ENCODE data around the gene BAIAP2. TPM values are rescaled to one million over a fixed set of nuclear protein-coding genes. Genes with fewer than 3 reads are reported as not detected.

The BAIAP2 gene
- total and polyA plus RNA-seq, 2 of the 13 experiments (the other 11 are each of a cell fraction or from before 2014, with no cell fraction given) = 22.5 to 24.0 TPM

DNA sequence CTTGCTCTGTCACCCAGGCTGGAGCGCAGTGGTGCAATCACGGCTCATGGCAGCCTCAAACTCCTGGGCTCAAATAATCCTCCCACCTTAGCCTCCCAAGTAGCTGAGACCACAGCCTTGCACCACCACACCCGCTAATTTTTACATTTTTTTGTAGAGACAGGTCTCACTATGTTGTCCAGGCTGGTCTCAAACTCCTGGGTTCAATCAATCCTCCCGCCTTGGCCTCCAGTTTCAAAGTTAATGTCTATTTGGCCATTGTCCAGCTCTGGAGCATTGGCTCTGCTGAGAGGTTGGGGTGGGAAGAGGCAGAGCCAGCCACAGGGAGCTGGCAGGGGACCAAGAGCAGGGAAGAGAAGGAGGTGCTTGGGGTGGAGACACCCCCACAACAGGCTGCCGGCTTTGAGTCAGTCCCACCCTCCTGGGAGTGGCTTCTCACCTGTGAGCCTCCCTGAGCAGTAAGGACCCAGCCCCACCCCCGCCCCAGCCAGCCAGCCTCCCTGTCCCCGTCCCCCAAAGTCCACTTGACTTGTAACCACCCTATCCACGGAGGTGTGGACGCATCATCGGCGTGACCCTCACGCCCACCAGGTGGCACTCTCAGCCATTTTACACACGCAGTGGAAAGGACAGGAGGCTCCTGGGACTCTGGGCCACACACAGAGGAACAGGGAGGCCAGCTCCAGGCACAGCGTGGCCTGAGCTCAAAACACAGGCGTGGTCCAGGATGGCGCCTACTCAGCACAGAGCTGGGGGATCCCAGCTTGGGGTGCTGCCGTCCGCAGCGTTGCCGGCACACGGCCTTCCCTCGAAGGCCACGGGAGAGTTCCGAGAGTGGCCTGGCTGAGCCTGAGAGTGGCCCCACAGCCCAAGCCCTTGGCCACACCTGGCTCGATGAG lies 107.6 kb downstream of the BAIAP2 start (continued):
- TF ChIP-seq, protein P1, sequence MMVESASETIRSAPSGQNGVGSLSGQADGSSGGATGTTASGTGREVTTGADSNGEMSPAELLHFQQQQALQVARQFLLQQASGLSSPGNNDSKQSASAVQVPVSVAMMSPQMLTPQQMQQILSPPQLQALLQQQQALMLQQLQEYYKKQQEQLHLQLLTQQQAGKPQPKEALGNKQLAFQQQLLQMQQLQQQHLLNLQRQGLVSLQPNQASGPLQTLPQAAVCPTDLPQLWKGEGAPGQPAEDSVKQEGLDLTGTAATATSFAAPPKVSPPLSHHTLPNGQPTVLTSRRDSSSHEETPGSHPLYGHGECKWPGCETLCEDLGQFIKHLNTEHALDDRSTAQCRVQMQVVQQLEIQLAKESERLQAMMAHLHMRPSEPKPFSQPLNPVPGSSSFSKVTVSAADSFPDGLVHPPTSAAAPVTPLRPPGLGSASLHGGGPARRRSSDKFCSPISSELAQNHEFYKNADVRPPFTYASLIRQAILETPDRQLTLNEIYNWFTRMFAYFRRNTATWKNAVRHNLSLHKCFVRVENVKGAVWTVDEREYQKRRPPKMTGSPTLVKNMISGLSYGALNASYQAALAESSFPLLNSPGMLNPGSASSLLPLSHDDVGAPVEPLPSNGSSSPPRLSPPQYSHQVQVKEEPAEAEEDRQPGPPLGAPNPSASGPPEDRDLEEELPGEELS (CRISPR knock-in tag; IDR thresholded peaks at IDR 0.05) = 0 out of 2 replicates have a peak, but pooled peaks have one; percentile 20
- no peak for TF ChIP-seq PTBP1 (IDR thresholded peaks at IDR 0.05; ENCODE audit: low read depth, low read length, poor library complexity, severe bottlenecking)
- TF ChIP-seq, protein P2, sequence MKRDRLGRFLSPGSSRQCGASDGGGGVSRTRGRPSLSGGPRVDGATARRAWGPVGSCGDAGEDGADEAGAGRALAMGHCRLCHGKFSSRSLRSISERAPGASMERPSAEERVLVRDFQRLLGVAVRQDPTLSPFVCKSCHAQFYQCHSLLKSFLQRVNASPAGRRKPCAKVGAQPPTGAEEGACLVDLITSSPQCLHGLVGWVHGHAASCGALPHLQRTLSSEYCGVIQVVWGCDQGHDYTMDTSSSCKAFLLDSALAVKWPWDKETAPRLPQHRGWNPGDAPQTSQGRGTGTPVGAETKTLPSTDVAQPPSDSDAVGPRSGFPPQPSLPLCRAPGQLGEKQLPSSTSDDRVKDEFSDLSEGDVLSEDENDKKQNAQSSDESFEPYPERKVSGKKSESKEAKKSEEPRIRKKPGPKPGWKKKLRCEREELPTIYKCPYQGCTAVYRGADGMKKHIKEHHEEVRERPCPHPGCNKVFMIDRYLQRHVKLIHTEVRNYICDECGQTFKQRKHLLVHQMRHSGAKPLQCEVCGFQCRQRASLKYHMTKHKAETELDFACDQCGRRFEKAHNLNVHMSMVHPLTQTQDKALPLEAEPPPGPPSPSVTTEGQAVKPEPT (CRISPR knock-in tag; IDR thresholded peaks at IDR 0.05; ENCODE audit: low read depth) = peak; percentile 39; the same call in 1 of the 2 replicates
- TF ChIP-seq TSC22D2 (CRISPR knock-in tag; IDR thresholded peaks at IDR 0.05; ENCODE audit: borderline replicate concordance) = 0 out of 2 replicates have a peak, but pooled peaks have one; percentile 61
- no peak for TF ChIP-seq ZMAT3 (CRISPR knock-in tag; conservative IDR thresholded peaks at IDR 0.05)
- TF ChIP-seq RXRA (CRISPR knock-in tag; IDR thresholded peaks at IDR 0.05) = peak; percentile 47; the same call in 1 of the 2 replicates
- no peak for TF ChIP-seq ZNF552 (CRISPR knock-in tag; IDR thresholded peaks at IDR 0.05; ENCODE audit: borderline replicate concordance)
- no peak for TF ChIP-seq HCFC1 (IDR thresholded peaks at IDR 0.05; ENCODE audit: low read depth, low read length)
- peak; percentile 68 for TF ChIP-seq ZFY (CRISPR knock-in tag; IDR thresholded peaks at IDR 0.05)
- TF ChIP-seq KLF6 (CRISPR knock-in tag; IDR thresholded peaks at IDR 0.05) = no peak
- TF ChIP-seq, protein P3, sequence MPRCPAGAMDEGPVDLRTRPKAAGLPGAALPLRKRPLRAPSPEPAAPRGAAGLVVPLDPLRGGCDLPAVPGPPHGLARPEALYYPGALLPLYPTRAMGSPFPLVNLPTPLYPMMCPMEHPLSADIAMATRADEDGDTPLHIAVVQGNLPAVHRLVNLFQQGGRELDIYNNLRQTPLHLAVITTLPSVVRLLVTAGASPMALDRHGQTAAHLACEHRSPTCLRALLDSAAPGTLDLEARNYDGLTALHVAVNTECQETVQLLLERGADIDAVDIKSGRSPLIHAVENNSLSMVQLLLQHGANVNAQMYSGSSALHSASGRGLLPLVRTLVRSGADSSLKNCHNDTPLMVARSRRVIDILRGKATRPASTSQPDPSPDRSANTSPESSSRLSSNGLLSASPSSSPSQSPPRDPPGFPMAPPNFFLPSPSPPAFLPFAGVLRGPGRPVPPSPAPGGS (CRISPR knock-in tag; IDR thresholded peaks at IDR 0.05) = 0 out of 2 replicates have a peak, but pooled peaks have one; percentile 40
- no peak for TF ChIP-seq MBD4 (IDR thresholded peaks at IDR 0.05; ENCODE audit: borderline replicate concordance, low read length)
- no peak for TF ChIP-seq ZNF550 (CRISPR knock-in tag; IDR thresholded peaks at IDR 0.05; ENCODE audit: borderline replicate concordance)
- TF ChIP-seq TBX2 (CRISPR knock-in tag; IDR thresholded peaks at IDR 0.05; ENCODE audit: borderline replicate concordance) = peak; percentile 40; the same call in 1 of the 2 replicates
- TF ChIP-seq ZBTB7B (CRISPR knock-in tag; IDR thresholded peaks at IDR 0.05) = peak; percentile 52; the same call in 1 of the 2 replicates
- TF ChIP-seq, protein P4, sequence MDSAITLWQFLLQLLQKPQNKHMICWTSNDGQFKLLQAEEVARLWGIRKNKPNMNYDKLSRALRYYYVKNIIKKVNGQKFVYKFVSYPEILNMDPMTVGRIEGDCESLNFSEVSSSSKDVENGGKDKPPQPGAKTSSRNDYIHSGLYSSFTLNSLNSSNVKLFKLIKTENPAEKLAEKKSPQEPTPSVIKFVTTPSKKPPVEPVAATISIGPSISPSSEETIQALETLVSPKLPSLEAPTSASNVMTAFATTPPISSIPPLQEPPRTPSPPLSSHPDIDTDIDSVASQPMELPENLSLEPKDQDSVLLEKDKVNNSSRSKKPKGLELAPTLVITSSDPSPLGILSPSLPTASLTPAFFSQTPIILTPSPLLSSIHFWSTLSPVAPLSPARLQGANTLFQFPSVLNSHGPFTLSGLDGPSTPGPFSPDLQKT (CRISPR knock-in tag; IDR thresholded peaks at IDR 0.05; ENCODE audit: borderline replicate concordance) = no peak
- TF ChIP-seq, protein P5, sequence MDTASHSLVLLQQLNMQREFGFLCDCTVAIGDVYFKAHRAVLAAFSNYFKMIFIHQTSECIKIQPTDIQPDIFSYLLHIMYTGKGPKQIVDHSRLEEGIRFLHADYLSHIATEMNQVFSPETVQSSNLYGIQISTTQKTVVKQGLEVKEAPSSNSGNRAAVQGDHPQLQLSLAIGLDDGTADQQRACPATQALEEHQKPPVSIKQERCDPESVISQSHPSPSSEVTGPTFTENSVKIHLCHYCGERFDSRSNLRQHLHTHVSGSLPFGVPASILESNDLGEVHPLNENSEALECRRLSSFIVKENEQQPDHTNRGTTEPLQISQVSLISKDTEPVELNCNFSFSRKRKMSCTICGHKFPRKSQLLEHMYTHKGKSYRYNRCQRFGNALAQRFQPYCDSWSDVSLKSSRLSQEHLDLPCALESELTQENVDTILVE (CRISPR knock-in tag; IDR thresholded peaks at IDR 0.05) = 0 out of 2 replicates have a peak, but pooled peaks have one; percentile 59
- TF ChIP-seq ATF7-NPFF (CRISPR knock-in tag; IDR thresholded peaks at IDR 0.05; ENCODE audit: low read depth) = no peak
- 0 out of 2 replicates have a peak, but pooled peaks have one; percentile 53 for TF ChIP-seq ZNF224 (CRISPR knock-in tag; IDR thresholded peaks at IDR 0.05)
- no peak for TF ChIP-seq SRSF1 (optimal IDR thresholded peaks at IDR 0.05; ENCODE audit: low read depth, low read length)
